ENCODE measurements around the gene ENOX1.

ENOX1 gene

DNA sequence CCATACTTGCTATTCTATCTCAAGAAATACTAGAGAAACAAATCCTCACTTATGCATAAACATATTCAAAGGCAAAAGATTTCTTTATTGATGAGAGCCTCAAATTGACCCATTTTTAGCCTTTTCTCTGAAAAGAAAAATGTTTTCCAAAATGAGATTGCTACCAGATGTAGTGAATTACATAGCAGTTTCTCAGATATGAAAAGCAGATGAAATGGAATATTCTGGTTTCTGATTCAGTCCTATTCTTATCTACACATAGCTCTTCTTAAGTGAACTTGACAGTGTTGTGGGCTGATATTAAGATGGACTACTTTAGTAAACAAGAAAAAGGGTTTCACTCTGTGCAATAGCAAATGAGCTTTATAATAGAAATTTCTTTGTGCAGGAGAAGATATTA, 579.9 kb downstream of the ENOX1 start:
- TF ChIP-seq, protein P1, sequence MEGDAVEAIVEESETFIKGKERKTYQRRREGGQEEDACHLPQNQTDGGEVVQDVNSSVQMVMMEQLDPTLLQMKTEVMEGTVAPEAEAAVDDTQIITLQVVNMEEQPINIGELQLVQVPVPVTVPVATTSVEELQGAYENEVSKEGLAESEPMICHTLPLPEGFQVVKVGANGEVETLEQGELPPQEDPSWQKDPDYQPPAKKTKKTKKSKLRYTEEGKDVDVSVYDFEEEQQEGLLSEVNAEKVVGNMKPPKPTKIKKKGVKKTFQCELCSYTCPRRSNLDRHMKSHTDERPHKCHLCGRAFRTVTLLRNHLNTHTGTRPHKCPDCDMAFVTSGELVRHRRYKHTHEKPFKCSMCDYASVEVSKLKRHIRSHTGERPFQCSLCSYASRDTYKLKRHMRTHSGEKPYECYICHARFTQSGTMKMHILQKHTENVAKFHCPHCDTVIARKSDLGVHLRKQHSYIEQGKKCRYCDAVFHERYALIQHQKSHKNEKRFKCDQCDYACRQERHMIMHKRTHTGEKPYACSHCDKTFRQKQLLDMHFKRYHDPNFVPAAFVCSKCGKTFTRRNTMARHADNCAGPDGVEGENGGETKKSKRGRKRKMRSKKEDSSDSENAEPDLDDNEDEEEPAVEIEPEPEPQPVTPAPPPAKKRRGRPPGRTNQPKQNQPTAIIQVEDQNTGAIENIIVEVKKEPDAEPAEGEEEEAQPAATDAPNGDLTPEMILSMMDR (IDR thresholded peaks at IDR 0.05; ENCODE audit: control insufficient read depth, extremely low read depth, insufficient read depth): no peak
- no peak overlapping the region for H3K4me3 ChIP-seq (ENCODE audit: low read depth, low read length)
- no peak for DNase-seq (ENCODE audit: low read depth)

GRCh38 chr13:43205416-43205815, 581.4 kb downstream of the ENOX1 start:
- no peak for DNase-seq (ENCODE audit: low read depth)
- H3K4me3 ChIP-seq (ENCODE audit: low read depth, low read length): no peak overlapping the region
- TF ChIP-seq, protein P1 (IDR thresholded peaks at IDR 0.05; ENCODE audit: control insufficient read depth, extremely low read depth, insufficient read depth): no peak

- TF ChIP-seq, protein P1 (IDR thresholded peaks at IDR 0.05; ENCODE audit: control insufficient read depth, extremely low read depth, insufficient read depth): no peak
- DNase-seq (ENCODE audit: low read depth): no peak
- H3K4me3 ChIP-seq (ENCODE audit: low read depth, low read length): no peak overlapping the region
Measured at GRCh38 chr13:43204591-43204990, 582.2 kb downstream of the ENOX1 start.

DNA sequence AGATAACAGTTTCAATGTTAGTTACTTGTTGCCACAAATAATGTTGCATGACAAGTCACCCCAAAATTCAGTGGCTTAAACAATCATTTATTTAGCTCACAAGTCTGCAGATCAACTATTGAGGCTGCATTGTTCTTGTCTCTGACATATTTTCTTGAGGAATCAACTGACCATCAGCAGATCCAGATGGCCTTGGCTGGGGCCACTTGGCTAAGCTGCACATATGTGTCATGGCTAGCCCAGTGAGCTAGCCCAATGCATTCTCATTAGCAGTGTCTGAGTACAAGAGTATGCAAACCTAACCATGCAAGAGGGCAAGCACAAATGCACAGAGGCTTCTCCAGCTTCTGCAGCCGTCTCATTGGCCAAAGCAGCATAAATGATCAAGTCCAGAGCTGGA, 583.0 kb downstream of the ENOX1 start:
- TF ChIP-seq, protein P1 (IDR thresholded peaks at IDR 0.05; ENCODE audit: control insufficient read depth, extremely low read depth, insufficient read depth): no peak
- no peak for DNase-seq (ENCODE audit: low read depth)
- H3K4me3 ChIP-seq (ENCODE audit: low read depth, low read length): no peak overlapping the region

GRCh38 chr13:43200736-43201135, 586.0 kb downstream of the ENOX1 start:
- H3K4me3 ChIP-seq (ENCODE audit: low read depth, low read length): no peak overlapping the region
- DNase-seq (ENCODE audit: low read depth): no peak
- TF ChIP-seq, protein P1 (IDR thresholded peaks at IDR 0.05; ENCODE audit: control insufficient read depth, extremely low read depth, insufficient read depth): no peak

DNA sequence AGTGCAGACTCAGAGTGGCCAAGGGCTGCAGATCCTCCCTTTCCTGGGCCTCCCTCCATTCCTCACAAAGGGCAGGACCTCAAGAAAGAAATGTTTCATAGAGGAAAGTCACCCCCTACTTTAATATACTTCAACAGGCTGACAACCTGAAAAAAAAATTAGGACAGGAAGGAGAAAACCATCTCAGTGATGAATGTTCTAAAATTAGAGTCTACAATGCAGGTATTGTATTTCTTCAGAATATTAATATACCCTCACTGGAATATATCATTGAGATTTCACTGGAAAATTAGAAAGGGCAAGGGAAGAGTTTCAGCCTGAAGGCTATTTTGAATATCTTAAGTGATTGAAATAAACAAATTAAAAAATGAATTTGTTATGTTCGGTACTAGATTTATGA, 586.5 kb downstream of the ENOX1 start:
- no peak for DNase-seq (ENCODE audit: low read depth)
- H3K4me3 ChIP-seq (ENCODE audit: low read depth, low read length): no peak overlapping the region
- TF ChIP-seq, protein P1 (IDR thresholded peaks at IDR 0.05; ENCODE audit: control insufficient read depth, extremely low read depth, insufficient read depth): no peak

GRCh38 chr13:43196750-43197370, 589.9 kb downstream of the ENOX1 start:
- TF ChIP-seq, protein P1 (IDR thresholded peaks at IDR 0.05; ENCODE audit: control insufficient read depth, extremely low read depth, insufficient read depth): no peak
- no peak overlapping the region for H3K4me3 ChIP-seq (ENCODE audit: low read depth, low read length)
- no peak for DNase-seq (ENCODE audit: low read depth)
